ENCODE data around the gene IL27RA.

IL27RA gene

DNA sequence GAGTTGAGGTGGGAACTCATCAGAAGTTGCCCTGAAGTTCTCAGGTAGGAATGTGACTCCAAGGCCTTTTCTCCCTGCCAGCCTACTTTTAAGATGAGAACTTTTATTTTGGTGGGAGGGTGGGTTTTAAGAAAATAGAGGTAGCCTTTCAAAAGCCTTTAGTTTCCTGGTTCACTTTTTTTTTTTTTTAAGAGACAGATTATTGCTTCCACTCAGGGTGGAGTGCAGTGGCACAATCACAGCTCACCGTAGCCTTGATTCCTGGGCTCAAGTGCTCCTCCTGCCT lies 51.1 kb downstream of the IL27RA start:
- Histone ChIP-seq H3K4me1 (ENCODE audit: control insufficient read depth, insufficient read depth, low read length) (no peaks in the 10 kb centered on the region; the same call in 1 of the 2 replicates), H3K36me3 (ENCODE audit: control insufficient read depth in 2 of 2, insufficient read depth in 1 of 2, low read length in 2 of 2) (peaks cover 0 to 4% of the 10 kb centered on the region in 2 experiments; a peak in 1 of 3 replicates), H3K4me3 (ENCODE audit: low read depth, low read length) (no peak overlapping the region), H3K27ac (ENCODE audit: extremely low read depth, low read depth, low read length) (no peak overlapping the region), H3K9me3 (ENCODE audit: control insufficient read depth, insufficient read depth, low read depth, low read length) (no peaks in the 10 kb centered on the region)
- CTCF ChIA-PET, result interaction anchor here (0.6 to 0.8 kb wide), 4 partner anchors 30 to 266 kb away, joined by 3 to 6 read pairs (median 4); a partner anchor contains a TSS
- no peak for TF ChIP-seq ZNF610 (tag by site-specific recombination; IDR thresholded peaks at IDR 0.05; ENCODE audit: borderline replicate concordance)
- peak; percentile 91 for TF ChIP-seq MYNN (tag by site-specific recombination; IDR thresholded peaks at IDR 0.05; ENCODE audit: borderline replicate concordance)
- TF ChIP-seq ZNF433 (tag by site-specific recombination; IDR thresholded peaks at IDR 0.05; ENCODE audit: low read depth), result no peak
- no peak for TF ChIP-seq ZNF785 (tag by site-specific recombination; IDR thresholded peaks at IDR 0.05)
- no peak for TF ChIP-seq ZNF10 (tag by site-specific recombination; IDR thresholded peaks at IDR 0.05)
- TF ChIP-seq ZNF707 (tag by site-specific recombination; IDR thresholded peaks at IDR 0.05), result no peak
- TF ChIP-seq ZNF473 (tag by site-specific recombination; IDR thresholded peaks at IDR 0.05), result no peak
- TF ChIP-seq BCL6B (tag by site-specific recombination; IDR thresholded peaks at IDR 0.05), result no peak
- POLR2A ChIA-PET, result interaction anchor here (0.7 to 2.0 kb wide), 2 partner anchors 54 to 77 kb away, joined by 3 to 11 read pairs; partner anchors contain the start of gene ASF1B

GRCh38 chr19:14085309-14085995 lies 53.9 kb downstream of the IL27RA start, which contains the start of gene C19orf67:
TSS of gene C19orf67 (minus strand) at chr19:14085783. CDS start at chr19:14085627, 156 bp downstream.
- H3K27ac ChIP-seq (ENCODE audit: extremely low read depth, low read depth, low read length), result no peak within 1 kb of the TSS
- ChIA-PET CTCF (interaction anchor here (0.7 to 1.6 kb wide), 3 partner anchors 10 to 456 kb away, joined by 3 to 4 read pairs (median 3); no protein-coding TSS in a partner anchor), POLR2A (interaction anchor here (0.6 kb wide), 1 partner anchor 386 kb away, joined by 3 read pairs; no protein-coding TSS in a partner anchor)
- no peak for TF ChIP-seq REST (tag by site-specific recombination; IDR thresholded peaks at IDR 0.05)
- no peak for TF ChIP-seq MYNN (tag by site-specific recombination; IDR thresholded peaks at IDR 0.05; ENCODE audit: borderline replicate concordance)
- TF ChIP-seq, protein P1, sequence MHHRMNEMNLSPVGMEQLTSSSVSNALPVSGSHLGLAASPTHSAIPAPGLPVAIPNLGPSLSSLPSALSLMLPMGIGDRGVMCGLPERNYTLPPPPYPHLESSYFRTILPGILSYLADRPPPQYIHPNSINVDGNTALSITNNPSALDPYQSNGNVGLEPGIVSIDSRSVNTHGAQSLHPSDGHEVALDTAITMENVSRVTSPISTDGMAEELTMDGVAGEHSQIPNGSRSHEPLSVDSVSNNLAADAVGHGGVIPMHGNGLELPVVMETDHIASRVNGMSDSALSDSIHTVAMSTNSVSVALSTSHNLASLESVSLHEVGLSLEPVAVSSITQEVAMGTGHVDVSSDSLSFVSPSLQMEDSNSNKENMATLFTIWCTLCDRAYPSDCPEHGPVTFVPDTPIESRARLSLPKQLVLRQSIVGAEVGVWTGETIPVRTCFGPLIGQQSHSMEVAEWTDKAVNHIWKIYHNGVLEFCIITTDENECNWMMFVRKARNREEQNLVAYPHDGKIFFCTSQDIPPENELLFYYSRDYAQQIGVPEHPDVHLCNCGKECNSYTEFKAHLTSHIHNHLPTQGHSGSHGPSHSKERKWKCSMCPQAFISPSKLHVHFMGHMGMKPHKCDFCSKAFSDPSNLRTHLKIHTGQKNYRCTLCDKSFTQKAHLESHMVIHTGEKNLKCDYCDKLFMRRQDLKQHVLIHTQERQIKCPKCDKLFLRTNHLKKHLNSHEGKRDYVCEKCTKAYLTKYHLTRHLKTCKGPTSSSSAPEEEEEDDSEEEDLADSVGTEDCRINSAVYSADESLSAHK (tag by site-specific recombination; IDR thresholded peaks at IDR 0.05), result no peak
- no peak for TF ChIP-seq ZFHX2 (tag by site-specific recombination; conservative IDR thresholded peaks at IDR 0.05)
- TF ChIP-seq ZNF350 (tag by site-specific recombination; IDR thresholded peaks at IDR 0.05), result no peak
- no peak for TF ChIP-seq ZNF155 (tag by site-specific recombination; IDR thresholded peaks at IDR 0.05)
- no peaks in the 10 kb centered on the region; the same call in 1 of the 2 replicates for H3K4me1 ChIP-seq (ENCODE audit: control insufficient read depth, insufficient read depth, low read length)
- peaks cover 4 to 14% of the 10 kb centered on the region in 2 experiments; a peak in 2 of 3 replicates for H3K36me3 ChIP-seq (ENCODE audit: control insufficient read depth in 2 of 2, insufficient read depth in 1 of 2, low read length in 2 of 2)
- no peak within 1 kb of the TSS for H3K4me3 ChIP-seq (ENCODE audit: low read depth, low read length)
- no peaks in the 10 kb centered on the region for H3K9me3 ChIP-seq (ENCODE audit: control insufficient read depth, insufficient read depth, low read depth, low read length)

All from HEK293 (cell line).